ENCODE data around the gene SDCCAG8.

SDCCAG8 gene

DNA sequence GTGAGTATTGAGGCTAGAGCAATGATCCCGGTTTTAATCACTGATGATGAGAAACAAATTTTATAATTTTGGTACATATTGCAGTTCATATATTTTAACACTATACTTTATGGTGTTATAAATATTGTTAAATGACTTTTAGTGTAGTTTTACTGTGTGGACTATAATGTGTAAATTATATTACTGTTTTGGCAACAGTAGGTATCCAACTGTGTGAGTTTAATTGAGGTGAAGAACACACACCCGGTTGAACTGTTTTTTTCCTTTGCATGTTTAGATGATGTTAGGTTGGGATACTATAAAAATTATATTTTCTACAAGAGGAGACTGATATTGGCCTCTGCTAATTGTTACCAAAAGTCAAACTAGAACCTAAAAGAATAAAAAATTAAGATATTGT is 166.5 kb downstream of the SDCCAG8 start:
- no peak for DNase-seq (ENCODE audit: extremely low read depth, low read depth)
- no peak overlapping the region for H3K4me3 ChIP-seq (replicated peaks; ENCODE audit: low read depth, low read length)

DNA sequence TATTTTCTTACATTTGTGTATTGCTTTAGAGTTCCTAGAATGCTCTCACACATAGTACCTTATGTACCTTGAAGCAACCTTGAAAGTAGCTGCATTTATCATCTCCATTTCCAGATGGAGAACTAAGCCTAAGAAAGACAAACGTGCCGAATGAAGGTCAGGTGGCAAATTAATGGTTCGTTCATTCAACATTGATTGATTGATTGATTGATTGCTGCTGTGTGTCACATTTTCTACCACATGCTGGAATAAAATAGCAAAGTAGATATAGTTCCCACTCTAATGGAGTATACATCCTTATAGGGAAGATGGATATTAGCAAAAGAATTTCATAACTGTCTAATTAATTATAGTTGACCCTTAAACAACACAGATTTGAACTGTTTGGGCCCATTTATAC is 172.2 kb downstream of the SDCCAG8 start:
- no peak for DNase-seq (ENCODE audit: extremely low read depth, low read depth)

More for the DNA sequence above, 166.5 kb downstream of the SDCCAG8 start:
- TF ChIP-seq, protein P1, sequence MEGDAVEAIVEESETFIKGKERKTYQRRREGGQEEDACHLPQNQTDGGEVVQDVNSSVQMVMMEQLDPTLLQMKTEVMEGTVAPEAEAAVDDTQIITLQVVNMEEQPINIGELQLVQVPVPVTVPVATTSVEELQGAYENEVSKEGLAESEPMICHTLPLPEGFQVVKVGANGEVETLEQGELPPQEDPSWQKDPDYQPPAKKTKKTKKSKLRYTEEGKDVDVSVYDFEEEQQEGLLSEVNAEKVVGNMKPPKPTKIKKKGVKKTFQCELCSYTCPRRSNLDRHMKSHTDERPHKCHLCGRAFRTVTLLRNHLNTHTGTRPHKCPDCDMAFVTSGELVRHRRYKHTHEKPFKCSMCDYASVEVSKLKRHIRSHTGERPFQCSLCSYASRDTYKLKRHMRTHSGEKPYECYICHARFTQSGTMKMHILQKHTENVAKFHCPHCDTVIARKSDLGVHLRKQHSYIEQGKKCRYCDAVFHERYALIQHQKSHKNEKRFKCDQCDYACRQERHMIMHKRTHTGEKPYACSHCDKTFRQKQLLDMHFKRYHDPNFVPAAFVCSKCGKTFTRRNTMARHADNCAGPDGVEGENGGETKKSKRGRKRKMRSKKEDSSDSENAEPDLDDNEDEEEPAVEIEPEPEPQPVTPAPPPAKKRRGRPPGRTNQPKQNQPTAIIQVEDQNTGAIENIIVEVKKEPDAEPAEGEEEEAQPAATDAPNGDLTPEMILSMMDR (IDR thresholded peaks at IDR 0.05; ENCODE audit: low read depth, low read length, missing control alignments): no peak

DNA sequence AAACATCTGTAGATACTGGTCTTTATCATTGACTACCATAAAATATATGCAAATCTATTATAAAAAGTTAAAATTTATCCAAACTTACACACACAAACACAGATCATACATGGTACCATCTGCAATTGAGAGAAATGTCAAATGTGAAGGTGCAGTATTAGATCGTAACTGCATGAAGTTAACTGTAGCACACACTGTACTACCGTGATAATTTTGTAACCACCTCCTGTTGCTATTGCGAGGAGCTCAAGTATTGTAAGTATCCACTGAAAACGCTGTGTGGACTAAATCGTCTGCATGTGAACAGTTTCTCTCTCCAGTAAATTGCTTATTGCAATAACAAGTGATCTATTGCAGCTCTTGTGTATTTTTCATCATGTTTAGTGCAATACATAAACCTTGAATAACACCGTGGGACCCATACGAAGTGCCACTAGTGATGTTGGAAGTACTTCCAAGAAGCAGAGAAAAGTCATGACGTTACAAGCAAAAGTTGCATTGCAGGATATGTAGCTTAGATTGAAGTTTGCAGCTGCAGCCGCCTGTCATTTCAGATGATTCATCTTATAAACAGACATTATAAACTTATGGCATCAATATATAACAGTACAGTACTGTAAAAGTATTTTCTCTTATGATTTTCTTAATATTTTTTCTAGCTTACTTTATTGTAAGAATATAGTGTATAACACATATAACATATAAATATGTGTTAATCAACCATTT is 172.9 kb downstream of the SDCCAG8 start:
- DNase-seq (ENCODE audit: extremely low read depth, low read depth): no peak
- TF ChIP-seq, protein P1 (IDR thresholded peaks at IDR 0.05; ENCODE audit: low read depth, low read length, missing control alignments): no peak
- H3K4me3 ChIP-seq (replicated peaks; ENCODE audit: low read depth, low read length): no peak overlapping the region

More for the DNA sequence above, 172.2 kb downstream of the SDCCAG8 start:
- H3K4me3 ChIP-seq (replicated peaks; ENCODE audit: low read depth, low read length): no peak overlapping the region
- TF ChIP-seq, protein P1 (IDR thresholded peaks at IDR 0.05; ENCODE audit: low read depth, low read length, missing control alignments): no peak

DNA sequence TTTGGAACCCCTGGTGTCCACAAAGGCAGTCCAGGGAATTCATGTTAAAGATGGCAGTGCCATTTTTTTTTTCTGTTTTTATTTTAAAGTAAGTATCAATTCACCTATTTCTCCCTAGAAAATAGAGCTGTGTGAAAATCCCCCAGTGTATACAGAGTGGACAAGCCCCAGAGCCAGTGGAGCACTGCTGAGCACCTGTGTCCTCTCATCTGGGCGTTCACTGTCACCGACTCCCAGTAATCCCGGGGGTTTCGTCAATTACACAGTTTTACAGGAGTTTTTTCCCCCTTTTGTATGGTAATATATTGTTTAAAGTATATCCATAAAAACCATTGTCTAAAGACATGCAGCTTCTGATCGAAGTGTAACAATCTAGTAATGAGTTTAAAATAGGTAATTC is 175.8 kb downstream of the SDCCAG8 start:
- TF ChIP-seq, protein P1 (IDR thresholded peaks at IDR 0.05; ENCODE audit: low read depth, low read length, missing control alignments): no peak
- H3K4me3 ChIP-seq (replicated peaks; ENCODE audit: low read depth, low read length): no peak overlapping the region

DNA sequence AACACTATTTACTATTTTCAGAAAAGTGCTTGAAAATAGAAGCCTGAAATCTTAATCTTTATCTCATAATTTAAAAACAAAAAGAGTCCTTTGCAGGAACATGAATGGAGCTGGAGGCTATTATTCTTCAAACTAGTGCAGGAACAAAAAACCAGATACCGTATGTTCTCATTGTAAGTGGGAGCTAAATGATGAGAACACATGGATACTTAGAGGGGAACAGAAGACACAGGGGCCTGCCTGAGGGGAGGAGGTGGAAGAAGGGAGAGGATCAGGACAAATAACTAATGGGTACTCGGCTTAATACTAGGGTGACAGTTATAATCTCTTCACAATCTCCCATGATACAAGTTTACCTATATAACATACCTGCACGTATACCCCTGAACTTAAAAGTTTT is 176.3 kb downstream of the SDCCAG8 start:
- TF ChIP-seq, protein P1 (IDR thresholded peaks at IDR 0.05; ENCODE audit: low read depth, low read length, missing control alignments): no peak

More for the DNA sequence above, 175.8 kb downstream of the SDCCAG8 start:
- DNase-seq (ENCODE audit: extremely low read depth, low read depth): no peak

DNA sequence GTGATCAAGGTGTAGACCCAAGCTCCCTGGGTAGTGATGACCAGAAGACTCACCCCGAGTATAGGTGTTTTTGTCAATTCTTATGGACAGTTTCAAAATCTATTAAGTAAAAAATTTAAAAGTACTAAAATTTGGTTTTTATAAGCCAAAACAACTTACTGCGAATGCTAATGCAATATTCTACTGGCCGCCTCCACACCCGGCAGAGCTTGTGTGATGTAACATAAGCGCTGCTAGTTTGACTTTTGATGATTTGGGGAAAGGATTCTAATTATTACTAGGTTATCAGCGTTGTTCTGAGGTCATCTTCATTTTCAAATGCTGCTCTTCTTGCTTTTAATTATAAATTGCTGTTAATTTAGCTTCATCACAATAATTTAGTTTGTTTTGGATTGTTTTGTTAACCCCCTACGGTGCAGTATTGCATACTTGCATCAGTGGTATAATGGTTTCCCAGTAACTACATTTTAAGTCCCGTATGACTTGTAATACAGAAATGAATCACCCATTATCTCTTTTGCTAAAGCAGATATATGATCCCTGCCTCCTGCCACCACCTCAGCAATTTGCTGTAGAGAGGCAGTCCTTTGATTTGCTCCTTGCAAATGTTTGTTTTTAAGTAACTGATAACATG is 178.0 kb downstream of the SDCCAG8 start:
- no peak overlapping the region for H3K4me3 ChIP-seq (replicated peaks; ENCODE audit: low read depth, low read length)
- TF ChIP-seq, protein P1 (IDR thresholded peaks at IDR 0.05; ENCODE audit: low read depth, low read length, missing control alignments): no peak
- no peak for DNase-seq (ENCODE audit: extremely low read depth, low read depth)

More for the DNA sequence above, 176.3 kb downstream of the SDCCAG8 start:
- no peak overlapping the region for H3K4me3 ChIP-seq (replicated peaks; ENCODE audit: low read depth, low read length)
- no peak for DNase-seq (ENCODE audit: extremely low read depth, low read depth)

Measured in HFF-Myc (cell line).